ENCODE measurements around the gene TBCD.

The TBCD gene

GRCh38 chr17:82820278-82821251 is 68.7 kb downstream of the TBCD start:
- no peak for TF ChIP-seq L3MBTL2 (conservative IDR thresholded peaks at IDR 0.05)
- TF ChIP-seq LEF1 (IDR thresholded peaks at IDR 0.05; ENCODE audit: borderline replicate concordance), result no peak
- ChIA-PET CTCF (no interaction called here), POLR2A (no interaction called here)
- DNase-seq (ENCODE audit: extremely low spot score), result no peak

GRCh38 chr17:82821554-82821953 is 69.7 kb downstream of the TBCD start:
- no peak for DNase-seq (ENCODE audit: extremely low spot score)
- ChIA-PET CTCF (no interaction called here), POLR2A (no interaction called here)
- TF ChIP-seq NFRKB (IDR thresholded peaks at IDR 0.05), result no peak
- TF ChIP-seq TARDBP (IDR thresholded peaks at IDR 0.05), result no peak
- no peak for TF ChIP-seq SP1 (IDR thresholded peaks at IDR 0.05)
- TF ChIP-seq FOXM1 (IDR thresholded peaks at IDR 0.05; ENCODE audit: borderline replicate concordance), result no peak
- no peak for TF ChIP-seq FOXK2 (IDR thresholded peaks at IDR 0.05)
- TF ChIP-seq L3MBTL2 (conservative IDR thresholded peaks at IDR 0.05), result no peak
- no peak for TF ChIP-seq BHLHE40 (IDR thresholded peaks at IDR 0.05; ENCODE audit: borderline replicate concordance)
- no peak for TF ChIP-seq CTBP1 (IDR thresholded peaks at IDR 0.05; ENCODE audit: borderline replicate concordance)
- TF ChIP-seq LEF1 (IDR thresholded peaks at IDR 0.05; ENCODE audit: borderline replicate concordance), result no peak
- no peak for TF ChIP-seq SUZ12 (IDR thresholded peaks at IDR 0.05)
- no peak for TF ChIP-seq HDGF (IDR thresholded peaks at IDR 0.05; ENCODE audit: borderline replicate concordance)
- no peak for TF ChIP-seq PKNOX1 (IDR thresholded peaks at IDR 0.05)

- CTCF ChIA-PET, result no interaction called here
- no peak for DNase-seq (ENCODE audit: extremely low spot score)
- POLR2A ChIA-PET, result no interaction called here
- no peak for TF ChIP-seq ELF4 (IDR thresholded peaks at IDR 0.05)
- TF ChIP-seq TARDBP (IDR thresholded peaks at IDR 0.05), result no peak
- no peak for TF ChIP-seq CTBP1 (IDR thresholded peaks at IDR 0.05; ENCODE audit: borderline replicate concordance)
- TF ChIP-seq SUZ12 (IDR thresholded peaks at IDR 0.05), result no peak
- TF ChIP-seq FOXM1 (IDR thresholded peaks at IDR 0.05; ENCODE audit: borderline replicate concordance), result no peak
- TF ChIP-seq ARNT (IDR thresholded peaks at IDR 0.05), result no peak
- no peak for TF ChIP-seq L3MBTL2 (conservative IDR thresholded peaks at IDR 0.05)
- TF ChIP-seq LEF1 (IDR thresholded peaks at IDR 0.05; ENCODE audit: borderline replicate concordance), result no peak
- no peak for TF ChIP-seq PKNOX1 (IDR thresholded peaks at IDR 0.05)
- no peak for TF ChIP-seq HDGF (IDR thresholded peaks at IDR 0.05; ENCODE audit: borderline replicate concordance)
- TF ChIP-seq NFRKB (IDR thresholded peaks at IDR 0.05), result no peak
- no peak for TF ChIP-seq FOXA1 (IDR thresholded peaks at IDR 0.05)
- TF ChIP-seq BHLHE40 (IDR thresholded peaks at IDR 0.05; ENCODE audit: borderline replicate concordance), result no peak
- TF ChIP-seq ZNF384 (IDR thresholded peaks at IDR 0.05), result no peak
- no peak for TF ChIP-seq FOXK2 (IDR thresholded peaks at IDR 0.05)
- TF ChIP-seq SP1 (IDR thresholded peaks at IDR 0.05), result no peak
These were observed 70.4 kb downstream of the TBCD start for GRCh38 chr17:82822281-82822680.

- DNase-seq (ENCODE audit: extremely low spot score), result no peak
- POLR2A ChIA-PET, result no interaction called here
- no peak for TF ChIP-seq FOXK2 (IDR thresholded peaks at IDR 0.05)
- TF ChIP-seq HDGF (IDR thresholded peaks at IDR 0.05; ENCODE audit: borderline replicate concordance), result no peak
- TF ChIP-seq FOXM1 (IDR thresholded peaks at IDR 0.05; ENCODE audit: borderline replicate concordance), result no peak
- no peak for TF ChIP-seq PKNOX1 (IDR thresholded peaks at IDR 0.05)
- no peak for TF ChIP-seq ZNF384 (IDR thresholded peaks at IDR 0.05)
- TF ChIP-seq FOXA1 (IDR thresholded peaks at IDR 0.05), result no peak
- no peak for TF ChIP-seq NFRKB (IDR thresholded peaks at IDR 0.05)
- TF ChIP-seq L3MBTL2 (conservative IDR thresholded peaks at IDR 0.05), result no peak
- no peak for TF ChIP-seq SP1 (IDR thresholded peaks at IDR 0.05)
- no peak for TF ChIP-seq ARNT (IDR thresholded peaks at IDR 0.05)
- TF ChIP-seq TARDBP (IDR thresholded peaks at IDR 0.05), result no peak
- TF ChIP-seq LEF1 (IDR thresholded peaks at IDR 0.05; ENCODE audit: borderline replicate concordance), result no peak
- CTCF ChIA-PET, result no interaction called here
These were observed 71.1 kb downstream of the TBCD start for GRCh38 chr17:82823004-82823403.

- no peak for DNase-seq (ENCODE audit: extremely low spot score)
- ChIA-PET POLR2A (no interaction called here), CTCF (no interaction called here)
- TF ChIP-seq FOXK2 (IDR thresholded peaks at IDR 0.05) (no peak), NFRKB (IDR thresholded peaks at IDR 0.05) (no peak)
These were observed 73.8 kb downstream of the TBCD start for GRCh38 chr17:82825540-82826124.

GRCh38 chr17:82826211-82826610 is 74.3 kb downstream of the TBCD start:
- ChIA-PET CTCF (no interaction called here), POLR2A (no interaction called here)
- DNase-seq (ENCODE audit: extremely low spot score), result no peak
- TF ChIP-seq CTBP1 (IDR thresholded peaks at IDR 0.05; ENCODE audit: borderline replicate concordance), result no peak
- no peak for TF ChIP-seq ZNF384 (IDR thresholded peaks at IDR 0.05)
- no peak for TF ChIP-seq SUZ12 (IDR thresholded peaks at IDR 0.05)
- no peak for TF ChIP-seq L3MBTL2 (conservative IDR thresholded peaks at IDR 0.05)
- no peak for TF ChIP-seq LEF1 (IDR thresholded peaks at IDR 0.05; ENCODE audit: borderline replicate concordance)
- no peak for TF ChIP-seq FOXM1 (IDR thresholded peaks at IDR 0.05; ENCODE audit: borderline replicate concordance)

Measured in HEK293T (cell line).